T-helper 1 cell (primary cell): ENCODE data around the gene SHC2.
"Not testable (repeated sequence)": the region's sequence is repeated elsewhere in the genome, so short reads cannot be mapped to it uniquely, and the experiment has no call there.

Source experiments
- DNase-seq, 5 donors: peaks; one replicate each; pipeline ENCODE4 v3.0.0-alpha.2; 2012 to 2020

SHC2 gene

GRCh38 chr19:491146-491741 is 30.4 kb upstream of the SHC2 start:
- DNase-seq = peak in 1 of 5 donors; percentile 17

GRCh38 chr19:489418-490196 is 28.8 kb upstream of the SHC2 start:
- no peak for DNase-seq

- peak; percentile 75 to 93 (median 87) for DNase-seq
Measured at GRCh38 chr19:488505-489417, 27.9 kb upstream of the SHC2 start.

GRCh38 chr19:485583-486236 is 24.9 kb upstream of the SHC2 start:
- DNase-seq = no peak

- no peak for DNase-seq
Measured at GRCh38 chr19:485077-485476, 24.2 kb upstream of the SHC2 start.

- DNase-seq = no peak
Measured at GRCh38 chr19:484494-484893, 23.7 kb upstream of the SHC2 start.

- DNase-seq = no peak
Measured at GRCh38 chr19:483332-484072, 22.7 kb upstream of the SHC2 start.

- DNase-seq = no peak
Measured at GRCh38 chr19:482186-483041, 21.6 kb upstream of the SHC2 start.

GRCh38 chr19:481100-481499 is 20.3 kb upstream of the SHC2 start:
- not testable (repeated sequence) for DNase-seq

GRCh38 chr19:480016-480855 is 19.4 kb upstream of the SHC2 start:
- DNase-seq = peak in 3 of 5 donors; percentile 36 to 39 (median 36)

- no peak for DNase-seq
Measured at GRCh38 chr19:478976-479375, 18.1 kb upstream of the SHC2 start.

GRCh38 chr19:478236-478903 is 17.5 kb upstream of the SHC2 start:
- no peak for DNase-seq

GRCh38 chr19:475360-475759 is 14.5 kb upstream of the SHC2 start:
- DNase-seq = no peak

- no peak for DNase-seq
Measured at GRCh38 chr19:474126-475078, 13.6 kb upstream of the SHC2 start.

- no peak for DNase-seq
Measured at GRCh38 chr19:472005-472858, 11.4 kb upstream of the SHC2 start.

- DNase-seq = no peak
Measured at GRCh38 chr19:470701-471100, 9.9 kb upstream of the SHC2 start.

- DNase-seq = no peak
Measured at GRCh38 chr19:469833-470232, 9.0 kb upstream of the SHC2 start.
